Measurements from ENCODE around the gene SPR.

The SPR gene

GRCh38 chr2:72914589-72915319 lies 27.5 kb downstream of the SPR start:
- DNase-seq (ENCODE audit: insufficient read length, low spot score), result no peak
- no peak for FAIRE-seq

- FAIRE-seq (no peak), DNase-seq (ENCODE audit: insufficient read length, low spot score) (no peak)
Observed at GRCh38 chr2:72915320-72915906, 28.2 kb downstream of the SPR start.

- FAIRE-seq, result no peak
- peak; percentile 74 for DNase-seq (ENCODE audit: insufficient read length, low spot score)
Observed at GRCh38 chr2:72915907-72916742, 28.9 kb downstream of the SPR start.

DNA sequence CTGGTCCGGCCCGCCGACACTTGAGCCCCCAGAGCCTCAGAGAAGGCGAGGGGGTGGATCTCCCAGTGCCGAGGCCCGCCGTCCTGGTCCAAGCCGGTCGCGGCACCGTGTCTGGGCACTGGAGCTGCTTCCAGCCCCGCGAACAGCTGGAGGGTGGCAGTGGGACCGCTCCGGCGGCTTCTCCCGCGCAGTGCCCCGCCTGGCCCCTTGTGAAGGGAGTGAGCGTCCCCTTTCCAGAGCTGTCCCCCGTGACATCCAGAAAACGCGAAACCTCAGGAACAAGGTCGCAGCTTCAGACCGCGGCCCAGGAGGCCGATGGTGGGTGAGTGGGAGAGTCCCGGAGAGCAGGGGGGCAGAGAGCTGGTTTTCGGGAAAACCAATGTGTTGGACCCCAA lies 29.5 kb downstream of the SPR start:
- no peak for FAIRE-seq
- no peak for DNase-seq (ENCODE audit: insufficient read length, low spot score)

GRCh38 chr2:72917138-72917876 lies 30.1 kb downstream of the SPR start, which contains the start of gene EMX1:
Gene EMX1 (plus strand): TSS chr2:72917519. CDS start chr2:72917853, 334 bp downstream.
- FAIRE-seq (no peak), DNase-seq (ENCODE audit: insufficient read length, low spot score) (peak; percentile 87)

DNA sequence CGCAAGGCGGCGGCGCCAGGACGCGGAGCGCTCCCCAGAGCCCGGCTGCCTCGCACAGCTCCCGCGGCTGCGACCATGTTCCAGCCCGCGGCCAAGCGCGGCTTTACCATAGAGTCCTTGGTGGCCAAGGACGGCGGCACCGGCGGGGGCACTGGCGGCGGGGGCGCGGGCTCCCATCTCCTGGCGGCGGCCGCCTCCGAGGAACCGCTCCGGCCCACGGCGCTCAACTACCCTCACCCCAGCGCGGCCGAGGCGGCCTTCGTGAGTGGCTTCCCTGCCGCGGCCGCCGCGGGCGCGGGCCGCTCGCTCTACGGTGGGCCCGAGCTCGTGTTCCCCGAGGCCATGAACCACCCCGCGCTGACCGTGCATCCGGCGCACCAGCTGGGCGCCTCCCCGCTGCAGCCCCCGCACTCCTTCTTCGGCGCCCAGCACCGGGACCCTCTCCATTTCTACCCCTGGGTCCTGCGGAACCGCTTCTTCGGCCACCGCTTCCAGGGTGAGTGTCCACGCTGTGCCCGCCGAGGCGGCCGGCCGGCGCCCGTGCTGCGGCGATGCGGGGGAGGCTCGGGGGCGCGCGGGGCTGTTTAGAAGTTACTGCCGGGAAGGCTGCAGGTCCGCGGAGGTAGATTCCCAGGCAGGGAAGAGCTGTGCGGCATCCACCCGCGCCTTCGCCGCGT lies 30.8 kb downstream of the SPR start:
- FAIRE-seq (no peak), DNase-seq (ENCODE audit: insufficient read length, low spot score) (no peak)

DNA sequence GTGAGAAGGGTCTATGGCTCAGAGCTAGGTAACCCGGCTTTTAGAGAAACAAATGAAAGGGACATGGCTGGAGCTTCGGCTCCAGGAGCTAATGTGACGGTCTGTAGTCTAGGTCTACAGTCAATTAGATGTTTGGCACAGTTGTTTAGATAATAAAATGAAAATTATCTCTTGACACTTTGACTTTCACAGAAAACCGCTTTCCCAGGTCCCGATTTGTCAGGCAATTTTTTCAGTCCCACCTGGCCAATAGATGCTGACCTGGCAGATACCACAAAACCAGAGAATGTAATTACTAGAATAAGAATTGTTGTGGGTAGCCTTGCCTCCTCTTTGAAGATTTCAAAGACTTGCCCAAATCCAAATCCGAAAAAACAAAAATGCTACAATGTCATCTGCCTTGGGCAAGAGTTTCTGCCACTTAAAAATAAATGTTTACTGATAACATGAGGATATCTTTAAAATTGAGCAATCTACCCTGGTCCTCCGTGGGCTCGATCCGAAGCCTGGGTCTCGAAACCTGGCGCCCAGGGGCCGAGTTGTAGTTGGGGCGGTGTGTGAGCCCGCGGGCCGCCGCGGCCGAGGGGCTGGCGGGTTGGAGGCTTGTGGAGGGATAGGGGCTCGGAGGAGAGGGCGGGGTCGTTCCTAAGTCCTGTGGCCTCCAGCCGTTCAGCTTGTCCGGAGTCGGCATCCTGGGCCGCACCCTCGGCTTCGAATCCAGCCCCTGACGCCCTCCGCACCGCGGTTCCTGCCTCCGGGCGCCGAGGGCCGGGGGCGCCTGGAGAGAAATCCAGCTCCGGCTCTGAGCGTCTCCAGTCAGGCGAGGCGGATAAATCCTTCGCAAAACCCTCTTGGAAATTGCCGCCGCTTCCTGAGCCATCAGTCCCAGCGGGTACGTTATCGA lies 32.5 kb downstream of the SPR start:
- DNase-seq (ENCODE audit: insufficient read length, low spot score) (no peak), FAIRE-seq (no peak)

GRCh38 chr2:72920318-72921087 lies 33.3 kb downstream of the SPR start:
- FAIRE-seq, result peak; percentile 4
- DNase-seq (ENCODE audit: insufficient read length, low spot score), result no peak

GRCh38 chr2:72921088-72921851 lies 34.1 kb downstream of the SPR start:
- DNase-seq (ENCODE audit: insufficient read length, low spot score) (no peak), FAIRE-seq (no peak)

GRCh38 chr2:72921853-72922252 lies 34.6 kb downstream of the SPR start:
- FAIRE-seq, result no peak
- DNase-seq (ENCODE audit: insufficient read length, low spot score), result no peak

DNA sequence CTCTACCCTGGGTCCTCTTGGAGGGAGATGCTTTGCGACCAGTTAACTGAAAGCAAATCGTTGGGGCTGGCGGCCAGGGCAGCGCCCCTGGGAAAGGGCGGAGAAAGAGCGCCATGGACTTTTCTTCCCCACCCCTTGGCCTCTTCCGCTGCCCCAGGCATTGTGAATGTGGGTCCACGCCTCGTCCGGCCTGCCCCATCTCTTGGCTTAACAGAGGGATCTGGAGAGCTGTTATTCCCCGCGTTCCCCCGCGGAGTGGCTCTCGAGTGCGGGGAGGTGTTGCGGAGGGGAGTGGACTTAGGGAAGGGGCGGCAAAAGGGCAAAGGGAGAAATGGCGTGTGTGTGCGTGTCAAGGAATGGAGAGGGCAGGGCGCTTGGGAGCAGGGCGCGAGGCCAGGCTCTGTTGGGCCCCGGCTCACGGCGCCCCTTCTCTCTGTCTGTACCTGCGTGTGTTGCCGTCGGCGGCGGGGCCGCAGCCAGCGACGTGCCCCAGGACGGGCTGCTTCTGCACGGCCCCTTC lies 36.7 kb downstream of the SPR start:
- FAIRE-seq (no peak), DNase-seq (ENCODE audit: insufficient read length, low spot score) (no peak)

GRCh38 chr2:72924353-72925240 lies 37.4 kb downstream of the SPR start:
- DNase-seq (ENCODE audit: insufficient read length, low spot score) (no peak), FAIRE-seq (no peak)

- no peak for DNase-seq (ENCODE audit: insufficient read length, low spot score)
- FAIRE-seq, result no peak
Observed at GRCh38 chr2:72925328-72925943, 38.2 kb downstream of the SPR start.

DNA sequence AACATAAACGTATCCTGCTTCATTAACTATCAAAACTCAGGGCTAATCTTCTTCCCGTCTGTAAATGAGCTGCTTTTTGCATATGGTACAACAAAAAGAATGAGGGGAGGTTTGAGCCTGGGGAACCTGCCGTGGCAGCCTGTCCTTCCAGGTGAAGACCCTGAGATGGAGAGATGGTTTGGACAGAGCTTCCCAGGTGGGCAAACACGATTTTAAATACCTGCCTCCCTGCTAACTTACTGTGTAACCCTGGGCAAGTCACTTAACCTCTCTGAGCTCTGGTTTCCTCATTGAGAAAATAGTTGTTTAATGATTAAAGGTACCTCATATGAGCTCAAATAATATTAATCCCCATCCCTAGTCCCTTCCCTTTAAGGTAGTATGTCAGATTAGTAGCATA lies 39.2 kb downstream of the SPR start:
- FAIRE-seq, result no peak
- no peak for DNase-seq (ENCODE audit: insufficient read length, low spot score)

- no peak for FAIRE-seq
Observed at GRCh38 chr2:72926811-72927465, 39.7 kb downstream of the SPR start.

More at GRCh38 chr2:72926811-72927465, 39.7 kb downstream of the SPR start:
- no peak for DNase-seq (ENCODE audit: insufficient read length, low spot score)
